T47D (cell line): Measurements from ENCODE around the gene PTPRD.
A peak's percentile ranks its signal among the peaks of the same experiment; 100 is the strongest.

Experiments used
- DNase-seq, 2 experiments: peaks; one replicate each; pipeline versions ENCODE4 v3.0.0 to v3.0.0-alpha.2; 2011 to 2012; ENCODE audit warnings: low read depth in 1 of 2, low spot score in 1 of 2
- JUND ChIP-seq: IDR thresholded peaks from 2 replicates; pipeline ENCODE4 v1.6.1; 2012; ENCODE audit warnings: low read depth
- in situ Hi-C: cut with HindIII; loops from 2 replicates; pipeline ENCODE4 v1.10.0; 2016; ENCODE audit warnings: low sequenced_read_pairs, low pct_unique_long_range_greater_than_20kb

PTPRD gene

DNA sequence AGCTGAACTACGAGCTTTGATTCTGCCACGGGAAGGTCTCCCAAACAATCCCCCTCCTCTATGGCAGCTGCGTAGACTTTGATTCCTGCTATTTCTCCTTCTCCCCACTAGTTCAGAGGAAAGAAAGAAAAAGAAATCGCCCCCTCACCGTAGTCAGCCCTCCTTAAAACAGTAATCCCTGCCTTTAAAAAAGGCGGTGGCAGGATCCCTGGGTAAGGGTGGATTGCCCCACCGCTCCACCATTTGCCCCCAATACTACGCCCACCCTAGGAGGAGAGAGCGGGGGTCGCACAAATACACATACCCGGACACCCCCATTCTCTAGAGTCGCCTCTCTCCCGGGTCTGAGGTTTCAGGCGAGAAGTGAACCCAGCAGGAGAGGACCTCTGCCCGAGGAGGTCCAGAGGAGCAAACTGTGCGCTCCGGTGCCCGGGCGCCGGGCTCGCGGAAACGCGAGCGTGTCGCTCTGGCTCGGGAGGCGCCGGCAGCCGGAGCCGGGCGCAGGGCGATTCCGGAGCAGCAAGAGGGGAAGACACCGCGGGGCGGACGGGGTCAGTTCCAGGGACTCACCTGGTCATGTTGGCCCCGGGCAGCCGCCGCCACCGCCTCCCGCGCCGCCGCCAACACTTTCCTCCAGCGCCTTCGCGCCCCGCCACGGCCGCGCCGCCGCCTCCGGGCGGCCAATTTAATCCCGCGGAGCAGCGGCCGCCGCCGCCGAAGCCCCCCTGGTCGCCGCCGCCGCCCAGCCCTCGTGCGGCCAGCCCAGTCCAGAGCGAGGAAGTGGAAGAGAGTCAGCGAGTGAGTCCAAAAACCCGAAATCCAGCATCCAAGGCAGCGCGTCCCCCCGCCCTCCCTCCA is 1755.5 kb downstream of the PTPRD start:
- no peak for TF ChIP-seq JUND
- in situ Hi-C loops: no loop called here

DNA sequence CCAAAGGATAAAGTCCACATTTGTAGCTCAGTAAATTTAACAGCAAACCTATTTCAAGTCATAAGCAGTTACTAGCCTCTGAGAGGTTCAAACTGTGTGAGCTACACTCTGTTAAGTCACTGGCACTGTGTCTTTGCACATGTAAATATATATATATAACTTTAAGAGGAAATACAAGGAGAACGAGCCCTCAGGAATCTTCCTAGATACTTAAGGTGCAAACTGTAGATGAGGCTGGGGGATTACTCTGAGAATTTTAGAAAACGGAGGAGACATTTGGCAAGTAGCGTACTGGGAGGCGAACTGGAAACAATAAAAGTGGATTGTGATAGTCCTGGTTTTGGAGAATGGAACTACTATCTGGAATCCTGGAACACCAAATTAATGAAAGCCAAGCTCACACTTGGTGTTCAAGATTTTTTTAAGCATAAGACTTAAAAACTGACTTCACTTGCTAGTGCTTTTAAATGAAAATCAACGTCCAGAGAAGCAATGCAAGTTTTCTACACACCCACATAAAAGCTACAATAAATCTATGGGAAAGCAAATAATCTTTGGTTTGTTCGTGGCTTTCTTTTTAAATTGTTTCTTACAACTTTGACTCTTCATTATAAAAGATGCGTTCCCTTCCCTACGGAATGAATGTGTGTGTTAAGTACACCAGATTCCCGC is 1756.3 kb downstream of the PTPRD start:
- no peak for DNase-seq
- in situ Hi-C loops: no loop called here
- no peak for TF ChIP-seq JUND

More for the DNA sequence above, 1755.5 kb downstream of the PTPRD start:
- DNase-seq: peak in 1 of 2 experiments; percentile 3

DNA sequence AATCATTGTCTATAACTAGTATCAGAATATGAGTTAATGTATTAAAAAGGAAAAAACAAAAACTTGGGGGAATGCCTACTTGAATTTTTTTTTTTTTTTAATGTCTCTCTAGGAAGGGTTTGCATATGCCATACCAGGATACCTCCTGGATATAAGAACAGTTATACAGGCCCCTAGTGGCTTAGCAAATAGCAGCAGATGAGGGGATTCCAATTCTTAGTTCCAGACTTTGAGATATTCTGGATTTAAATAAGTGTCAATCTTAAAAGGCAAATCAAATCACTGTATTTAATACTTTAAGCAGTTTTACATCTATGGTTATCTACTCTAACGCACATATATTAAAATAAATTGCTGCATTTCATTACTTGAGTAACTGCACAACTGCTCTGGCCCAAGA is 1757.8 kb downstream of the PTPRD start:
- peak in 1 of 2 experiments; percentile 2 for DNase-seq
- TF ChIP-seq JUND: no peak
- in situ Hi-C loops: no loop called here

DNA sequence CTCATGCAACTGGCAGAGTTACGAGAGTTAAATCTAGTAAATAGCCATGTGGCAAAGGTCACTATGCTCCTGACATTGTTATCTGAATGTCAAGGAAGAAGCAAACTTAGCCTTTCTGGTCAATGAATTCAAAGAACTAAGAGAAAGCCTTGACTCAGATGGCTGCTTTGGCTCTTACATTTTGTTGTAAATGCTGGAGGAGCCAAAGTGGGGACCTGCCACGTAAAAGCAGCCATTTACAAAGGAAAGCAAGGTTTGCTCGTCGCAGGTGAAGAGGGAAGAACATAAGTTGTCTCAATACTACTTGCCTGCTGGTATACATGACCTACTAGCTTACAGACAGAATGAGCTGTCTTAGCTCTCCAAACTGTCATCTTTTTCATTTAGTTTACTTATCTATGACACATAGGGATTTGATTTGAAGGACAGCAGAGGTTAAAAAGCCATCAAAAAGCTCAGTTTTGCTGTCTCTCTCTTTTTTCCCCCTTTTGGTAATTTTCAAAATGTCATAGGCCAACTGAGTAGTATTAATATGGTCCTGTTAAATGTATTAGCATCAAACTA is 1760.4 kb downstream of the PTPRD start:
- no peak for TF ChIP-seq JUND
- DNase-seq: no peak
- in situ Hi-C loops: no loop called here

DNA sequence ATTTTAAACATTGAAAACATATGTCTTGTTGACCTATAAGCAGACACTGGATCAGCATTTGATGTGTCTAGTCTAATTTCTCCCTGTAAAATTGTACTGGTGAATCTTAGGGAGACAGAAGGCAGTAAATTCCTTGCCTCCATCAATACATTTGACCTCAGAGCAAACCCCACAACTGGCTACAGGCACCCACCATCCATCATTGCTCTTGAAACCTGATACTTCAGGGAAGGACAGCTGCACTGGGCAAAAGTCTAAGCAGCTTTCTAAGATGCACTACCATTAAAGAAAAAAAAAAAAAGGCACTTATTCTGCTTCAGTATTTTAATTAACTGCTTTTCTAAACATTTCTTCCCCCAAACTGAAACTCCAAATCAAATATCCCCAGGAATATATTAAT is 1761.9 kb downstream of the PTPRD start:
- in situ Hi-C loops: no loop called here
- TF ChIP-seq JUND: no peak
- no peak for DNase-seq

DNA sequence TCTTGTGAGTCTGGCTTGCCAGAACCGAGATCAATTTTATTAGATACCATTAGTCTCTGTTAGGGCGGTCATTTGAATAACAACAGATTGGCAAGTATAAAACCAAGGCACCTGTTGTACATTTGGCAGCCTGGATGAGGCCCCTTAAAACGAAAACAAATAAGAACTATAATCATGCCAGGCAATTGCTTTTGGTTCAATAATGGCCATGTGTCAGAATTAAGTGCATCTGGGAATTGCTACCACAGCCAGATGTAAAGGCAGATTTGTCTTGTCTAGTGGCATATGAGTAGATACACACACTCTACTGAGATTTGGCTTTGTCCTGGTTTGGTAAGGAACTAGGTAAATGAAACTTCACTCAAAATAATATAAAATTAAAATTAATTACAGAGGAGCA is 1767.0 kb downstream of the PTPRD start:
- in situ Hi-C loops: no loop called here
- no peak for TF ChIP-seq JUND
- DNase-seq: no peak

DNA sequence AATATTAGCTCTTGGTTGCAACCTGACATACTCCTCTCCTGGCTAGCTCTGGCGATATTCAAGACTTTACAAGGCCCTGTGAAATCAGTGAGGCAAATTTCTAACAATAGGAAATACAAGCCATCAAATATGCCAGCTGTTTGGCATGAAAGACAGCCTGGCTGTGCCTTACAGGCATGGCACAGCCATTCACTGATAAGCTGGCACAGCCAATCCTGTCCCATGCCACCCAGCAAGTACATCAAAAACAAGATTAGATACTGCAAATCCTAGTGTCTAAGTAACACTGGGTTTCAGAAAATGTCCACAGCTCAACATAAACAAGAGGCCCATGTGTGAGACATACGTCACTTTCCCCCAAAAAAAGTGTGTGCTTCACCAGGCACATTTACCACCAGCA is 1767.4 kb downstream of the PTPRD start:
- TF ChIP-seq JUND: no peak

DNA sequence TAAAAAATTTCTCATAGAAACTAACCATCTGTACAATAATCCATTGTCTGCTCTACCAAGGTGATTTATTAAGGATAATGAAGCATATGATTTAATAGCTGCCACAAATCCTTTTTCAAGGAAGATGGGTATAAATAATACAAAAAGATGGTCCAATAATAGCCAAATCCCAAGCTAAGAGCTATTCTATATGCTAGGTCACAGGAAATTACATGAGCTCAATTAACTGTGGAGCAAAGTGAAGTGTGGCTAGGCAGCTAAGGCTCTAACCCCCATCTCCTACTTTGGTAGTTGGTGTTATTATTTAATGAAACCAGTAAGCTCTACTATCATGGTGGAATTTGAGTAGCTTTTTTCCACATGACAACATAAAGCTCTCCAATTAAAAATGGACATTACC is 1768.3 kb downstream of the PTPRD start:
- TF ChIP-seq JUND: no peak
- in situ Hi-C loops: no loop called here
- no peak for DNase-seq

More for the DNA sequence above, 1767.4 kb downstream of the PTPRD start:
- no peak for DNase-seq
- in situ Hi-C loops: no loop called here

DNA sequence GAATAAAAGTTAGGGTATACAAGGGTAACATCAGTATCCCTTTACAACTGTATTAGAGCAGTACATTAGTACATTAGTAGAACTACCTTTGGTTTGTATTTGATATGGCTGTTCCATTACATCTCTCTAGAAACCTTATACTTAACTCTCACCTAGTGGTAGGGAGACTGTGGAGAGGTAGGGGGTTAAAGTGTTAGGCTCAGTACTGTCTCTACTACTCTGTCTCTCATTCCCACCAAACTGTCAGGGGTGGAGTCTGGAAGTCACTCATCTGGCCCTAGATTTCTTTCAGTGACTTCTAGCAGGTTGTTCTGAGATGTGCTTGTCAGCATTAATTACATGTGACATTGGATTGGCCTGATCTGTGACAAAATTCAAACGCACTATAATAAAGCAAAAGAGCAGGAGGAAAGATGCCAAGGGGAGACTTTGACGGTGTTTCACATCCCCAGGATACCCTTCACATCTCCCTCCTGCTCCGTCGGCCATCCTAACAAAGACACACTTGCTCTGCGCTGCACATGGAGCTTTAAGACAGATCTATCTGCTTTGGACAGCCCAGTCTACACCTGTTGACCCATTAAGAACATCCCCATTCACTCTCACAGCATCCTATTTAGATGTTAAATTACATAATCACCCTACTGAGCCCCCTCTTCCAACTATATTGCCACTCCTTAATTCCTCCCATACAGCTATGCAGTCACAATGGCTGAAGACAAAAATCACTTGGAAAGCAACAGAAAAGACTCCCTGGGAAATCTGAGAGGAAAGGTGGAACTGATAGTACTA is 1770.2 kb downstream of the PTPRD start:
- TF ChIP-seq JUND: no peak
- in situ Hi-C loops: no loop called here
- no peak for DNase-seq

DNA sequence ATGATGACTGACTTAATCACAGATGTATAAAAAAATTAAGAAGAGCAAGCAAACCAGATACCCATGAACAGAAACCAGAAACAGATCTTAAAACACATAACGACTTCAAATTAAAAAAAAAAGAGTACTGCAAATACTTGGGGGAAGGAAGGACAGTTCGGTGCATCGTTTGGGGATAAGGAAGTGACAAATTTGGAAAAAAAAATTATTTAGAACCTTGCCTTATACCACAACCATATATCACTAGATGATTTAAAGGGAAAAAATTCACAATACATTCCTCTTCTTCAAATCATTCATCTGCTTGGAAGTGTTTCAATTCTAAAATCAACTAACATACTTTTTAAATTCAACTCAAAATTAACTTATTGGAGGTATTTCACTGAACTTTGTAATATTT is 1774.7 kb downstream of the PTPRD start:
- no peak for TF ChIP-seq JUND
- DNase-seq: no peak
- in situ Hi-C loops: no loop called here

DNA sequence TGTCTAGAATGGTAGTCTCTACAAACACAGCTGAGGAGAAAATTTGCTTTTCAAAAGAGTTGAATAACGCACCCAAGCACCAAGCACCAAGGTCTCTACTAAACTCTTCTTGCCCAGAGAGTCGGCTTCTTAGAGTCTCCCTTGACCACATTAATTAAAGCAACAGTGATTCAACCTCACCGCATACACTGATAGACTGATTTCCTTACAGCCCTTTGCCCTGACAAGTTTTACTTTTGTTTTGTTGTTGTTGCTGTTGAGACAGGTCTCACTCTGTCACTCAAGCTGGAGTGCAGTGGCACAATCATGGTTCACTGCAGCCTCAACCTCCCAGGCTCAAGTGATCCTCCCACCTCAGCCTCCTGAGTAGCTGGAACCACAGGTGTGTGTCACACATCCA is 1777.5 kb downstream of the PTPRD start:
- no peak for TF ChIP-seq JUND
- in situ Hi-C loops: no loop called here
- DNase-seq: no peak

DNA sequence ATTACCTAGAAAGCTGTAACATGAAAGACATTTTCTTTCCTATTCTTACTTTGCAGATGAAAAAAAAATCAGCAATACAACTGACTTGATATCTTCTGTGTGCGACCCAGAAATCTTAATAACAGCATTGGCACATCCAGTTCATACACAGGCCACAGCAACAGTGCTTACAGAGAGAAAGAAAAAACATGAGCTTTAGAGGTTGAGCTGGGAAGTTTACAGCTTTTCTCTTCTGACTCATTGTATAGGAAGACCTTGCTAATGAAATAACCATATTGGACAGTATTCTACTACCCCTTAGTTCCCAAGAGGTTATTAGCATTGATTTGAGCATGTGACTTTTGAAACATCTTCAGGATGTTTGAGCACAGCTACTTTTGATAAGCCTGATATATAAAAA is 1779.8 kb downstream of the PTPRD start:
- no peak for TF ChIP-seq JUND
- in situ Hi-C loops: no loop called here

More for the DNA sequence above, 1779.8 kb downstream of the PTPRD start:
- DNase-seq: no peak
